SK-N-SH (cell line): ENCODE results near the gene CCL7.

Experiments
- EP300 ChIP-seq, 2 experiments: IDR thresholded peaks; 2 replicates each; pipeline versions ENCODE4 v1.4.0 to v1.6.1; 2012; ENCODE audit warnings: borderline replicate concordance in 1 of 2, low read depth in 1 of 2, low read length in 1 of 2
- EZH2phosphoT487 ChIP-seq: fragments of 200-600 bp; sonication (generic); IDR thresholded peaks from 2 replicates; pipeline ENCODE4 v1.6.1; 2017; ENCODE audit warnings: low read depth, mixed run types, mild to moderate bottlenecking, antibody characterized with exemption, moderate library complexity, borderline replicate concordance
- FOXM1 ChIP-seq: IDR thresholded peaks from 2 replicates; pipeline ENCODE4 v1.4.0; 2012; ENCODE audit warnings: low read depth, mild to moderate bottlenecking
- GATA2 ChIP-seq: sonication (generic); formaldehyde crosslinking; IDR thresholded peaks from 2 replicates; pipeline ENCODE4 v1.5.0; 2020; ENCODE audit warnings: mild to moderate bottlenecking, missing genetic modification reagents
- NRF1 ChIP-seq: IDR thresholded peaks from 2 replicates; pipeline ENCODE4 v1.6.1; 2012; ENCODE audit warnings: low read depth, mild to moderate bottlenecking, low read length
- POLR2AphosphoS5 ChIP-seq: IDR thresholded peaks from 2 replicates; pipeline ENCODE4 v1.6.1; 2012; ENCODE audit warnings: low read depth, low read length
- REST ChIP-seq: IDR thresholded peaks from 2 replicates; pipeline ENCODE4 v1.6.1; 2012; ENCODE audit warnings: mild to moderate bottlenecking, low read depth, low read length, moderate library complexity
- SIN3A ChIP-seq: IDR thresholded peaks from 2 replicates; pipeline ENCODE4 v1.6.1; 2012; ENCODE audit warnings: low read depth, mild to moderate bottlenecking, low read length, moderate library complexity, borderline replicate concordance
- TAF1 ChIP-seq: IDR thresholded peaks from 2 replicates; pipeline ENCODE4 v1.6.1; 2012; ENCODE audit warnings: low read depth, mild to moderate bottlenecking, low read length, moderate library complexity, borderline replicate concordance
- TCF12 ChIP-seq: IDR thresholded peaks from 2 replicates; pipeline ENCODE4 v1.4.0; 2012
- TF ChIP-seq, protein P1 (sequence below): fragments of 200-600 bp; sonication (generic); IDR thresholded peaks from 2 replicates; pipeline ENCODE4 v1.6.1; 2017; ENCODE audit warnings: antibody characterized with exemption, mild to moderate bottlenecking, moderate library complexity
- TF ChIP-seq, protein P2 (sequence below): fragments of 150-350 bp; IDR thresholded peaks from 2 replicates; pipeline ENCODE4 v1.6.1; 2017; ENCODE audit warnings: antibody characterized with exemption, low read length, low read depth, borderline replicate concordance

DNA sequence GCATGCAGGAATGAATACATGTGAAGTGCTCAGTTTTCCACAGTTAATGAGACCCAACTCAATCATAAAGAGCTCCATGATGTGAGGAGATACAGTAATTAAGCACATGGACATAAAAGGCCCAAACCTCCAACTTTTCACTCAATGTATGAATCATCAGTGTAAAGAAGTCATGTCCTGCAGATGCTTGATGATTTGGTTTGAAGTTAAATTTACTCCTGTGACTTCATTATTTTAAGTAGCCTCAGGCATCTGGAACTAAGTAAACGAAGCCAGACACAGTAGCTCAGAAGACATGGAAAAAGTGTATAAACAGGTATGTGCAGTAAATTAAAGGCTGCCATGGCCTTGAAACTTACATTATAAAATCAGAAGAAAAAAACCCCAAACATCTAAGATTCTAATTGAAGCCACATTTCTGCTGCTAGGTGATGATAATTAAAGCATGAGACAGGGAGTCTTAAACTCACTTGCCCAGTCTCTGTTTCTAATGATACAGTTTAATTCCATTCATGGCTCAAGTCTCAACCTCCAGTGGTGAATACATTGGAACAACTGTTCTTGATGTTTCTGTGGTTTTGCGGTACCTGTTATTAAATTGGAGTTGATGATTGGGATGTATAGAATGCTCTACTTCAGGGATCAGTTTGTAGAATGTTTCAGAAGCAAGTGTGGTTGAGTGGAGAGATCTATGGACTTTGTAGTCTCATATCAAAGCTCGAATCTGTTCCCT lies 43.8 kb upstream of the CCL7 start:
- TF ChIP-seq, protein P1, sequence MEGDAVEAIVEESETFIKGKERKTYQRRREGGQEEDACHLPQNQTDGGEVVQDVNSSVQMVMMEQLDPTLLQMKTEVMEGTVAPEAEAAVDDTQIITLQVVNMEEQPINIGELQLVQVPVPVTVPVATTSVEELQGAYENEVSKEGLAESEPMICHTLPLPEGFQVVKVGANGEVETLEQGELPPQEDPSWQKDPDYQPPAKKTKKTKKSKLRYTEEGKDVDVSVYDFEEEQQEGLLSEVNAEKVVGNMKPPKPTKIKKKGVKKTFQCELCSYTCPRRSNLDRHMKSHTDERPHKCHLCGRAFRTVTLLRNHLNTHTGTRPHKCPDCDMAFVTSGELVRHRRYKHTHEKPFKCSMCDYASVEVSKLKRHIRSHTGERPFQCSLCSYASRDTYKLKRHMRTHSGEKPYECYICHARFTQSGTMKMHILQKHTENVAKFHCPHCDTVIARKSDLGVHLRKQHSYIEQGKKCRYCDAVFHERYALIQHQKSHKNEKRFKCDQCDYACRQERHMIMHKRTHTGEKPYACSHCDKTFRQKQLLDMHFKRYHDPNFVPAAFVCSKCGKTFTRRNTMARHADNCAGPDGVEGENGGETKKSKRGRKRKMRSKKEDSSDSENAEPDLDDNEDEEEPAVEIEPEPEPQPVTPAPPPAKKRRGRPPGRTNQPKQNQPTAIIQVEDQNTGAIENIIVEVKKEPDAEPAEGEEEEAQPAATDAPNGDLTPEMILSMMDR: no peak
- TF ChIP-seq, protein P2, sequence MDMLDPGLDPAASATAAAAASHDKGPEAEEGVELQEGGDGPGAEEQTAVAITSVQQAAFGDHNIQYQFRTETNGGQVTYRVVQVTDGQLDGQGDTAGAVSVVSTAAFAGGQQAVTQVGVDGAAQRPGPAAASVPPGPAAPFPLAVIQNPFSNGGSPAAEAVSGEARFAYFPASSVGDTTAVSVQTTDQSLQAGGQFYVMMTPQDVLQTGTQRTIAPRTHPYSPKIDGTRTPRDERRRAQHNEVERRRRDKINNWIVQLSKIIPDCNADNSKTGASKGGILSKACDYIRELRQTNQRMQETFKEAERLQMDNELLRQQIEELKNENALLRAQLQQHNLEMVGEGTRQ: no peak
- no peak for TF ChIP-seq SIN3A
- no peak for TF ChIP-seq POLR2AphosphoS5
- no peak for TF ChIP-seq EZH2phosphoT487
- no peak for TF ChIP-seq TAF1
- no peak for TF ChIP-seq NRF1
- no peak for TF ChIP-seq FOXM1
- no peak for TF ChIP-seq REST
- TF ChIP-seq EP300 (IDR thresholded peaks at IDR 0.05; ENCODE audit: borderline replicate concordance in 1 of 2, low read depth in 1 of 2, low read length in 1 of 2): no peak
- TF ChIP-seq GATA2 (CRISPR knock-in tag): no peak
- TF ChIP-seq TCF12: no peak
